ENCODE results near the gene HOXA10.

- TF ChIP-seq POLR2A (IDR thresholded peaks at IDR 0.05): no peak
- peak in 3 of 5 experiments; percentile 13 to 21 (median 19) for TF ChIP-seq CTCF (IDR thresholded peaks at IDR 0.05)
Measured at GRCh38 chr7:27129729-27130539, 44.2 kb downstream of the HOXA10 start.
